Thyroid gland (tissue), 4 donors: ENCODE results near the gene KRTAP10-1. TPM values are rescaled to one million over a fixed set of nuclear protein-coding genes. Genes with fewer than 3 reads are reported as not detected.

ENCODE experiments used
- DNase-seq, 2 donors: peaks; one replicate each; pipeline ENCODE4 v3.0.0-alpha.2; 2019
- H3K27ac ChIP-seq, 3 donors: fragments of 200-600 bp; sonication (generic); 1 replicate in 2 of 3; 2 replicates in 1 of 3; pipeline ENCODE4 v1.5.1; 2016 to 2019; ENCODE audit warnings: mild to moderate bottlenecking in 1 of 3, moderate library complexity in 1 of 3
- H3K27me3 ChIP-seq: fragments of 200-600 bp; sonication (generic); one replicate; pipeline ENCODE4 v1.5.1; 2019
- H3K36me3 ChIP-seq, 2 donors: fragments of 200-600 bp; sonication (generic); one replicate each; pipeline ENCODE4 v1.5.1; 2016 to 2019
- H3K4me1 ChIP-seq, 2 donors: fragments of 200-600 bp; sonication (generic); one replicate each; pipeline ENCODE4 v1.5.1; 2017 to 2019
- H3K4me3 ChIP-seq, 3 donors: fragments of 200-600 bp; sonication (generic); replicated peaks in 1 of 3; 1 replicate in 2 of 3; 2 replicates in 1 of 3; pipeline ENCODE4 v1.5.1; 2016; ENCODE audit warnings: mild to moderate bottlenecking in 1 of 3
- H3K9me3 ChIP-seq: fragments of 200-600 bp; sonication (generic); one replicate; pipeline ENCODE4 v1.5.1; 2017
- POLR2A ChIP-seq, 2 donors: fragments of 450-650 bp; IDR thresholded peaks; one replicate each; pipeline ENCODE4 v1.6.1; 2017; ENCODE audit warnings: antibody characterized with exemption in 2 of 2, mild to moderate bottlenecking in 2 of 2, moderate library complexity in 1 of 2
- WGBS, 2 donors: methylation state at CpG; one replicate each; pipeline ENCODE4 v1.1.5; 2017; 5-methylcytosine and 5-hydroxymethylcytosine counted together
- intact Hi-C: fragments of 100-400 bp; cut with DNase I; formaldehyde crosslinking; loops from one replicate; pipeline ENCODE4 v1.15.1; 2023
- total RNA-seq, 4 donors: library from RNA; depleted of rRNA; stranded (reverse); fragments of >200 nt; gene quantifications; one replicate each; pipeline ENCODE4 v1.2.3, GENCODE V29; 2016
- TF ChIP-seq, protein P1 (sequence below), 6 experiments: fragments of 200-600 bp in 3 of 6; fragments of 450-650 bp in 3 of 6; sonication (generic) in 3 of 6; IDR thresholded peaks; one replicate each; pipeline ENCODE4 v1.5.1; 2016 to 2019; ENCODE audit warnings: antibody characterized with exemption in 6 of 6, mild to moderate bottlenecking in 2 of 6, inconsistent platforms in 1 of 6, moderate library complexity in 1 of 6

The KRTAP10-1 gene
- total RNA-seq, 4 donors from 2014 or later, result not detected

DNA sequence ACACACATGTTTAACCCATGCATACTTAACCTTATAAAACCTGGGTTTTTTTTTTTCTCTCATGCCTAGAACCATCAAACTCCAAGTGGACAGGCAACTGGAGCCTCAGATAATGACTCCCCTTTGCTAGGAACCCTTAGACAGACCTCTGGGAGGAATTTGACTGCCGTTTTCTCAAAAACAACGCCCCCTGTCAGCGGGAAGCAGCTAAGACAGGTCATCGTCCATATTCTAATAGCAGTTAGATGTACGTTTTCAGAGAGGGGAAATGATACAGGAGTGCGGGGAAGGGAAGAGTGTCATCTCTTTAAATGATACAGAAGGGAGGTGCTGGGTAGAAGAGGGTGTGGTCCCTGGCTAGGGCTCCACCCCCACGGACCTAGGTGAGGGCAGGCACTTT is 50.0 kb downstream of the KRTAP10-1 start:
- Histone ChIP-seq H3K27ac (no peak overlapping the region), H3K27me3 (no peaks in the 10 kb centered on the region), H3K4me1 (no peaks in the 10 kb centered on the region), H3K9me3 (no peaks in the 10 kb centered on the region), H3K4me3 (no peak overlapping the region), H3K36me3 (no peaks in the 10 kb centered on the region)
- intact Hi-C loops, result no loop called here
- WGBS, 2 donors, result 40 to 44% methylated on average over 7 of the region's 7 CpGs
- no peak for TF ChIP-seq POLR2A (IDR thresholded peaks at IDR 0.05)
- TF ChIP-seq, protein P1, sequence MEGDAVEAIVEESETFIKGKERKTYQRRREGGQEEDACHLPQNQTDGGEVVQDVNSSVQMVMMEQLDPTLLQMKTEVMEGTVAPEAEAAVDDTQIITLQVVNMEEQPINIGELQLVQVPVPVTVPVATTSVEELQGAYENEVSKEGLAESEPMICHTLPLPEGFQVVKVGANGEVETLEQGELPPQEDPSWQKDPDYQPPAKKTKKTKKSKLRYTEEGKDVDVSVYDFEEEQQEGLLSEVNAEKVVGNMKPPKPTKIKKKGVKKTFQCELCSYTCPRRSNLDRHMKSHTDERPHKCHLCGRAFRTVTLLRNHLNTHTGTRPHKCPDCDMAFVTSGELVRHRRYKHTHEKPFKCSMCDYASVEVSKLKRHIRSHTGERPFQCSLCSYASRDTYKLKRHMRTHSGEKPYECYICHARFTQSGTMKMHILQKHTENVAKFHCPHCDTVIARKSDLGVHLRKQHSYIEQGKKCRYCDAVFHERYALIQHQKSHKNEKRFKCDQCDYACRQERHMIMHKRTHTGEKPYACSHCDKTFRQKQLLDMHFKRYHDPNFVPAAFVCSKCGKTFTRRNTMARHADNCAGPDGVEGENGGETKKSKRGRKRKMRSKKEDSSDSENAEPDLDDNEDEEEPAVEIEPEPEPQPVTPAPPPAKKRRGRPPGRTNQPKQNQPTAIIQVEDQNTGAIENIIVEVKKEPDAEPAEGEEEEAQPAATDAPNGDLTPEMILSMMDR (IDR thresholded peaks at IDR 0.05), result no peak
- no peak for DNase-seq

Other genes starting within 250 kb of the KRTAP10-1 start
- 100 to 1,000 TPM in 2 of 4 donors, 10 to 100 TPM in 2; 68.5 to 103 (median 96.8) TPM for gene PFKL, start 240.1 kb downstream of the KRTAP10-1 start, total RNA-seq
- 10 to 100 TPM; 55.2 to 93.4 (median 64.1) TPM for gene CFAP410, start 200.8 kb downstream of the KRTAP10-1 start, total RNA-seq
- gene TRPM2, start 186.6 kb downstream of the KRTAP10-1 start, total RNA-seq, result 1 to 10 TPM in 1 of 4 donors, under 1 TPM in 3; 0.67 to 2.6 (median 0.88) TPM
- gene LRRC3, start 84.7 kb downstream of the KRTAP10-1 start, total RNA-seq, result under 1 TPM; 0.78 to 0.92 (median 0.85) TPM
- not detected for gene KRTAP10-2, start 11.3 kb upstream of the KRTAP10-1 start, total RNA-seq
- gene KRTAP10-3, start 18.6 kb upstream of the KRTAP10-1 start, total RNA-seq, result not detected
- not detected for gene KRTAP10-4, start 33.5 kb upstream of the KRTAP10-1 start, total RNA-seq
- gene KRTAP10-5, start 40.4 kb upstream of the KRTAP10-1 start, total RNA-seq, result under 1 TPM in 1 of 4 donors, not detected in 3; 0.78 TPM
- gene KRTAP10-6, start 52.3 kb upstream of the KRTAP10-1 start, total RNA-seq, result not detected
- not detected for gene KRTAP10-7, start 60.4 kb upstream of the KRTAP10-1 start, total RNA-seq
- gene KRTAP10-8, start 71.9 kb upstream of the KRTAP10-1 start, total RNA-seq, result not detected
- not detected for gene KRTAP10-9, start 86.9 kb upstream of the KRTAP10-1 start, total RNA-seq
- not detected for gene KRTAP10-10, start 97.2 kb upstream of the KRTAP10-1 start, total RNA-seq
- gene KRTAP10-11, start 106.2 kb upstream of the KRTAP10-1 start, total RNA-seq, result not detected
- gene KRTAP12-4, start 114.5 kb upstream of the KRTAP10-1 start, total RNA-seq, result not detected
- not detected for gene KRTAP12-3, start 117.7 kb upstream of the KRTAP10-1 start, total RNA-seq
- under 1 TPM in 1 of 4 donors, not detected in 3; 0.89 TPM for gene KRTAP12-2, start 126.7 kb upstream of the KRTAP10-1 start, total RNA-seq
- gene KRTAP12-1, start 142.0 kb upstream of the KRTAP10-1 start, total RNA-seq, result under 1 TPM in 1 of 4 donors, not detected in 3; 0.78 TPM
- not detected for gene KRTAP10-12, start 157.0 kb upstream of the KRTAP10-1 start, total RNA-seq
- 1 to 10 TPM in 2 of 4 donors, under 1 TPM in 2; 0.21 to 1.3 (median 0.69) TPM for gene TSPEAR, start 171.4 kb upstream of the KRTAP10-1 start, total RNA-seq